SK-N-SH treated with all-trans-retinoic acid at 6 μM for 48 hours (cell line): ENCODE results near the gene EDEM1.

Experiments
- CSDC2 ChIP-seq: fragments of 250-450 bp; sonication (Bioruptor Pico); IDR thresholded peaks from 2 replicates; pipeline ENCODE4 v1.5.0; 2020; ENCODE audit warnings: mild to moderate bottlenecking, moderate library complexity
- TCF4 ChIP-seq: fragments of 250-450 bp; sonication (Bioruptor Pico); IDR thresholded peaks from 2 replicates; pipeline ENCODE4 v1.8.0; 2021; ENCODE audit warnings: mild to moderate bottlenecking, moderate library complexity, borderline replicate concordance

DNA sequence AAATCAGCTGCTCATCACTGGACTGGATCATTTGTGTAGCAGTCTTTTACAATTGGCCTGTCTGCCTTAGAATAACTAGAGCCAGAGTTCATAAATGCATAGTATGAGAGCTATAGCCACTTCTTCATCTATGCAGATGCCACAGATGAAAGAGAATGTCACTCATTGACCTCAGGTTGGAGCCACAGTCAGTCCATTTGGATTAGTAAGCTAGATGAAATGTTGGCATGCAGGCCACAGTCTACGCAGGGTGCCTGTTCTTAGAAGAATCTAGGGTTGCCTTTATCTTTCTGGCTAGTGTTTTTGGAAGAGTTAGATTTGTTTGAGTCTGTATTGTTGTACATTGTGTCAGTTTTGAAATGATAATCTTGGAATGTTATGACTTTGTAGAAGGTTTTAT is 25.4 kb upstream of the EDEM1 start:
- no peak for TF ChIP-seq CSDC2 (CRISPR knock-in tag)
- TF ChIP-seq TCF4 (CRISPR knock-in tag) = no peak
